ENCODE measurements around the gene TET2.

Gene TET2

DNA sequence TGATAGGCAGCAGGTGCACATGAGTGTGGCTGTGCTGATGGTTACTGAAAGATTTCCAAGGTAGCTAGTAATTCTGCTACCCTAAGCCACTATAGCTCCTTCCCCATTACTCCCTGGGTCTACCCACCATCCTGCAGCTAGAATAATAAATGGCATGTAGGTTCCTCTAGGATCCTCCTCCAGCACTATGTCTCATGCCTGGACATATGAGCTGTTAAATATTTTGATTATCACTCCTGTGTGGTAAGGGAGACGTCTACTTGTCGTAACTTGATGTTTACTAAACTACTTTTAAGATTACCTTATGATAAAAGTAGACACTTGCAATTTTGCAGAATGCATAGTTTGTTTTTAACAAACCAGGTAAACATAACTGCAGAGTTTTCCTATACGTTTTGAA lies 35.5 kb downstream of the TET2 start:
- DNase-seq (ENCODE audit: low read depth in 1 of 2, low spot score in 1 of 2): no peak

DNA sequence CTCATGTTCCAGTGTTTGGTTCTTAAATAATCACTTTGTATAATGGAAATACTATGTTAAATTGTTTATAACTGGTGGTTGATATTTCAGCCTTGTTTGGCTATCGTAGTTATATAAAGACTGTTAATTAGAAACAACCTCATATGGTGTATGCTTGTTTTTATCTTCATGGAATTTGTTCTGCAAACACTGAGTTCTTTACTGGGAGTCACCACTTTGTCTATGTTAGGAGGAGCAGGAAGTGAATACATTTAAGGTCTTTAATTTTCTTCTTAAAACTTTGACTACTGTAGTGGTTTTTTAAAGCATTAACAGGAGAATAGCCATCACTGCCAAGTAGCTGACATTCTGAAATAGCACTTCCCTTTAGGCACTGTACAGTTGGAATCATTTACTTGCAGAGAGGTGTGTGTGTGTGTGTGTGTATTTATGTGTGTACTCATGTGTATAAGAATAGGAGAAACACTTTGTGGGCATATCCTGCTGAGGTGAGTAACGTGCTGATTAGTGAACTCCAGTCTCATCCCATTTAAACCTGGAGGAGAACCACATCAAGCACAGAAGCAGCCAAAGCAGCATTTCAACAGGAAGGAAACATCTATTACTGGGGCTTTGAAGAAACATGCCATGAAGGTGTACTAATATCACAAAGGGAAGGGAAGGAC lies 37.8 kb downstream of the TET2 start:
- no peak for DNase-seq (ENCODE audit: low read depth in 1 of 2, low spot score in 1 of 2)

DNA sequence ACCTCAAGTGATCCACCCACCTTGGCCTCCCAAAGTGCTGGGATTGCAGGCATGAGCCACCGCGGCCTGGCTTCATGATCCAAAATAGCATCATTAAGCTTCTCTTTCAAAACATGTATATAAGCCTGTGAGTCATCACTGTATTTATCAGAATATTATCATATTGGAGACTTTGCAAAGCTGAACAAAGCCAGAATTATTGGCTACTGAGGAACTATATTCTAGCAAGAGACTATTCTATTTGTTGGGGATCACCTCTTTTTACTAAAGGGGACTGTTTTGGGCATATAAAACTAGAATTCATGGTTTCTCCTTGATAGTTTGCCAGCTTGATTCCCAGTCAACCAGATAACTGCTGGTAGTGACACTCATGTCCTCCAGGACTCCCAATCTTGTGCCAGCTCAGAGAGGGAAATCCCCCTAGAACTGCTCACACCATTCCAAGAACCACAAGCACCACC lies 40.1 kb downstream of the TET2 start:
- DNase-seq (ENCODE audit: low read depth in 1 of 2, low spot score in 1 of 2): no peak

DNA sequence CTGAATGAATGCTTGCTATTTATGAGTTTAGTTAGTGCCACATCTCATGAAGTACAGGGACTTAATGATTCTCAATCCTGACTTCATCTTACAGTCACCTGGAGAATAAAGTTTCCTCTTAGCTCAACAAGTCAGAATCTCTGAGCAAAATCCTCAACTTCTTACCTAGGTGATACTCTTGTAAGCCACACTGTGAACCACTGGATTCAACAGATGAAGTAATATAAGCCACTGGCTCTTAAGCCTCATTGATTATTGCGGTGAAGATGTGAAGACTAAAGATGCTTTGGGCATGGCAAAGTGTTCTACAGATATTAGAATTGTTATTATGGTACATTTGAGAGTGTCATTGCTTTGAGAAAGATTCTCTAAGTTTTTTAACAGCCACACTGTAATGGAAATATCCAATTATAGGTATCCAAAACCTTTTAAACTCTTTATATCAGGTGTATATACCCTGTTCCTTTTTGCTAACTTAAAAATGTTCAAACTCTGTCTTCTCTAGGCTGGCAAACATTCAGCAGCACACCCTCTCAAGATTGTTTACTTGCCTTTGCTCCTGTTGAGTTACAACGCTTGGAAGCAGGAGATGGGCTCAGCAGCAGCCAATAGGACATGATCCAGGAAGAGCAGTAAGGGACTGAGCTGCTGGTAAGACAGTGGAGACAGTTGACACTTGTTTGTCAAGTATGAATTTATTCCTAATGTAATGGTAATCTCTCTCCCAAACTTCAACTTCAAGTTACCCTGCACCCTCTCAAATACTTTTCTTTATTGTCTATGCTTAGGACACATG lies 43.4 kb downstream of the TET2 start:
- no peak for DNase-seq (ENCODE audit: low read depth in 1 of 2, low spot score in 1 of 2)

DNA sequence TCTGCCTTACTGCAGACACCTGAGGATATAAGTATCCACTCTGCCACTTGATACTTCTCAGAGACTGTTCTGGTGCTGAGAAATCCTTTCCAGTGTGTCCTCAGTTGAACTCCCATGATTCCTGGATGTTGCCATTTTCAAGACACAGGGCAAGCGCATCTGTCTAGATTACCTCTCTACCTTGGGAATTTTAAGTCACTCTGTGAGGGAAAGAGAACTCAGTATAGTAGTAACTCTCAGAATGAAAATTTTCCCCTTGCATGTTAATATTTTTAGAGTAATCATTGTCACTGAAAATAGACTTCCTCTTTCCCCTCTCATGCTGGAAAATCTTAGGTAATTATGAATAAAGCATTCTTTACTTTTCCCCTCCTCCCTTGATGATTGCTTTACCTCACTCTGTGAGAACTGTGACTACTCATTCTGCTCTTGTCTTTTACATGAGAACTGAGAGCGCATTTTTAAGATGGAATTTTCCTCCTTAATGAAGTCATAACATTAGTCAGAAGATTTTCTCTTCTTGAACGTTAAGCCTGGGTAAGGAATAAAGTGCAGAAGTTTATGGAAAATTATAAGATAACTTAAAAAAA lies 45.0 kb downstream of the TET2 start:
- DNase-seq (ENCODE audit: low read depth in 1 of 2, low spot score in 1 of 2): no peak

DNA sequence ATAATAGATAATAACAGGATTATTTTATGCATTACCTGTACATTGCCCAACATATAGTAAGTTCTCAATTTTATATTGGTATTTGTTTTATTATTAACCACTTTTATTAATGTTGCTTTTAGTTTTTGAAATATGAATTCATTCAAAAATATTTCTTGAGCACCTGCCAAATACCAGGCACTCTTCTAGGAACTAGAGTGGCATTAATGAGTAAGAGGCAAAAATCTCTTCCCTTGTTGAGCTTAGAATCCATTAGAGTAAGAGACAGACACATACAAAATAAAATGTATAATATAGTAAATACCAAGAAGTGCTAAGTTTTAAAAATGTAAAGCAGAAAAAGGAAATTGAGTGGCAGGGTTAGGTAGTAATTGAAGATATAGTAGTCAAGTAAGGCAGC lies 45.8 kb downstream of the TET2 start:
- DNase-seq (ENCODE audit: low read depth in 1 of 2, low spot score in 1 of 2): no peak

DNA sequence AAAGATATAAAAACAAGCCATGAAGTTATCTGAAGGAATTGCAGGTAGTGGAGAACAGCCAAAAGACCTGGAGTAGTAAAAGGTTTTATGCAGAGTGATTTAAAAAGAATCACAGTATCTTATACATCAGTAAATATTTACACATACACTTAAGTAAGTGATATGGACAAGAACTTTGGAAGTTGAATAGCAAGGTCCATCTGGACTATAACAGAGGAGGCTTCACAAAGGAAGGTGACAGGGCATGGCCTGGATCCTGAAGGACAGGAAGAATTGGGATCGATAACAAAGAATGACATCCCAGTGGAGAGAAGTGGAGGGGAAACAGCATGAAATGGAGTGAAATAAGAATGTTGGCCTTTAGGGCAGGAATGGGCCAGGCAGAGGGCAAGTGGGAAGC lies 46.2 kb downstream of the TET2 start:
- no peak for DNase-seq (ENCODE audit: low read depth in 1 of 2, low spot score in 1 of 2)

DNA sequence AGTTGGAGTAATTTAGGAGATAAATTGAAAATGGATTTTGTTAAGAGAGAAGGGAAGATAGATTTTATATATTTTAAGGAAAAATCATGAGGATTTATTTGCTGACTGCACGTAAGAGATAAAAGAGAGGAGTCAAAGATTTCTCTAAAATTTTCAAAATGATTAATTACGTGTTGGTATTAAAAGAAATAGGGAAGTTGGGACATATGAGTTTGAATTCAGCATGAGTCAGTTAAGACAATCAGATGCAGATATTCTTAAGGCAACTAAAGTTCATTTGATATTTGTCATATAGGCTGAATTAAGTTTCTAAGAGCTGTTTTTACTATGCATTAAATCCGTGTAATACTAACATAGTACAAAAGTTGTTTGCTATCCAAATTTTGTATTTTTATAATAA lies 46.9 kb downstream of the TET2 start:
- no peak for DNase-seq (ENCODE audit: low read depth in 1 of 2, low spot score in 1 of 2)

DNA sequence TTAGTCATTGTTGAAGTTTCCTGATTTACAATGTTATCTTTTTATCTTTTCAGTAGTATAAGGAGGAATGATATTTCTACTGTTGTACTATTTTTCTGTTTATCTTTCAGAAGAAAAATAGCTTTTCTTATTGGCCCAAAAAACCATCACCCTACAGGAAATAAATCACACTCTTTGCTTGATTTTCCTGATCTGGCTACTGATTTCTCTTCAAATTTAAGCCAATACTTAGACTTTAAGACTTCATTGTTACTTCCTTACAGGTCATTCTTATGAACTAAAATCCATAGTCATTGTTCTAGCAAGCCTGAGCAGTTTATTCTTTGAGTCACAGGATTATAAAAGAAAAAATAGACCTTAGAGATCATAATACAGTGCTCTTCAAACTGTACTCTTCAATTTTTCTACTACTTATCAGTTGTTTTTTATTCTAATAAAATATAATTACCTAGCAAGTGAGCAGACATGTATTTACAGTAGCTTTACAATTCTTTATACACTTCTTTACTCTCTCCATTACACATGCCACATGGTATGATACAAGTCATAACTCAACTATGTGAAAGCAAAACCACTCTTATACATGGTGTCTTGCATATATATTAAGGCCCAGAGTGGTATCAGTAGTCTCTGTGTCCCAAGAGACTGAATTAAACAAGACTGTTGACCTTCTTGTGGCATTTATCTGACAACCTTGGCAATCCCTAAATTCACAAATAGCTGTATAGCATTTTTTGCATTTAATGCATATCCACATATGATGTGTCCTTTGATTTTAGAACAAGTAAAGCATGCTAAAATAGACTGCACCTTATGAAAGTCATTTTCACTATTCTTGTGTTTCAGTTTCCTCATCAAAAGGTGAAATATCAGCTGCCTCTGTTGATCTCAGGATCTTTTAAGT lies 47.9 kb downstream of the TET2 start:
- no peak for DNase-seq (ENCODE audit: low read depth in 1 of 2, low spot score in 1 of 2)

DNA sequence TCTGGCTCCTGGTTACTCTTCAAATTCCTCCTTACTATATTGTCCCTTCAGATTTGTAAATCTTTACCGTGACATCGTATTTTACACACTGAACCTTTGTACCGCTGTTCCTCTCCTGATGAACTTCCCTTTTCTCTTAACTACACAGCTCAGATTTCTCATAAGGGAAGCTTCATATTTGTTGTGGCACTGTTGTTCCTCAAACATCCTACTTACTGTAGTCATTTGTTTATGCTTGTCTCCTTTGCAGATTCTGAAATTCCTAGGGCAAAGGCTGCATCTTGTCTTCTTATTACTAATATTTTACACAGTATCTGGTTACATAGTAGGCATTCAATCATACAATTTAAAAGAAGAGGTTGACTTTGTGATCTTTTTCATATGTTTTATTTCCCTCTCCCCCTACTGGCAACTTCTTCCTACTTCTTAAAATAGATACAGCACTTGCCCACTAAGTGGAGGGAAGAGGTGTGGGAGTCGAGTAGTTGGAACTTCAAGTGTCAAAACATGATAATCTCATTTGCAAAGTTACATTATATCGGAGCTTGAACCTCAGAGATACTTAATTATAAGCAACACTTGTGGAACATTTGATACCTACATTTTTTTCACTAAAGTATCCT lies 50.0 kb downstream of the TET2 start:
- DNase-seq (ENCODE audit: low read depth in 1 of 2, low spot score in 1 of 2): no peak

DNA sequence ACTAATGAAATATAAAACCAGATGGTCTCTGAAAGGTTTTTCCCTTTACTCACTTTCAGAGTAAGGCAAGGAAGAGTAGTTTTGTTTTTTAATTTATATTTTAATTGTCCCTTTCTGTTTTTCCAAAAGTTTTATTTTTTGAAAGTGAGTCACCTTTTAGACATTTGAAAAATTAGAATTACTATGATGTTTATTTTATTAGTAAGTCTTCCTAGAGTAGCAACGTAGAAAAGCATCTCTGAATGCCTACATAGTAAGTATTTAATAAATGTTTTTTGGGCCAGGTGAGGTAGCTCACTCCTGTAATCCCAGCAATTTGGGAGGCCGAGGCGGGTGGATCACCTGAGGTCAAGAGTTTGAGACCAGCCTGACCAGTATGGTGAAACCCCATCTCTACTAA lies 51.1 kb downstream of the TET2 start:
- DNase-seq (ENCODE audit: low read depth in 1 of 2, low spot score in 1 of 2): no peak

DNA sequence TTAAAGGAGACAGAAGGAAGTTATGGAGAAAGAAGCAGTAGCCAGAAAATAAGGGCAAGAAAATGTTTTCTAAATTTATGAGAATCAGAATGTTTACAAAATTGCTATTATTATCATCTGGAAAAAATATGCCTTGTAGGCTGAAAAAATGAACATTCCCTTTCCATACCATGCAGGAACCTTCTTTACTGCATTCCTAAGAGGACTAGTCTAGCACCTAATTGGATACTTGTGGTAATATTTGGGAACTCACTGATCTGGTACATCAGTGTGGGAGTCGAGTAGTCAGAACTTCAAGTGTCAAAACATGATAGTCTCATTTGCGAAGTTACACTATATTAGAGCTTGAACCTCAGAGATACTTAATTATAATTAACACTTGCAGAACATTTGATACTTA lies 51.9 kb downstream of the TET2 start:
- DNase-seq (ENCODE audit: low read depth in 1 of 2, low spot score in 1 of 2): no peak

DNA sequence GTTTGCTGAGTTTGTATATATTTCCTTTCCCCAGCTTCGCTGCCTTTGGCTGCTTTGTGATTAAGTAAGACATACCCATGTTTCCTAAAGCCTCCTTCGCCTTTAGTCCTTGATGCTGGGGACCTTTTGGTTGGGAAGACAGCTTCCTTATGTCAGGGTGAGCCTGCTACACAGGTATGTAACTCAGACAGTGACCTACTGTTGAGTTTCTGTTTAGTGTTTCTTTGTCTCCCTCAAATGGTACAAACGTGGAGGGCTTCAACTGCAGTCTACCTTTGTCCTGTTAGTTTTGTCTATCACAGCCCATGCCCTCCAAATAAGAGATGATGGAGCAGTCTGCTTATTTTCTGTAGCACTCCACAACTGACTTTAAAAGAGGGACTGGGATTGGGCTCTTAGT lies 59.5 kb downstream of the TET2 start:
- no peak for DNase-seq (ENCODE audit: low read depth in 1 of 2, low spot score in 1 of 2)

DNA sequence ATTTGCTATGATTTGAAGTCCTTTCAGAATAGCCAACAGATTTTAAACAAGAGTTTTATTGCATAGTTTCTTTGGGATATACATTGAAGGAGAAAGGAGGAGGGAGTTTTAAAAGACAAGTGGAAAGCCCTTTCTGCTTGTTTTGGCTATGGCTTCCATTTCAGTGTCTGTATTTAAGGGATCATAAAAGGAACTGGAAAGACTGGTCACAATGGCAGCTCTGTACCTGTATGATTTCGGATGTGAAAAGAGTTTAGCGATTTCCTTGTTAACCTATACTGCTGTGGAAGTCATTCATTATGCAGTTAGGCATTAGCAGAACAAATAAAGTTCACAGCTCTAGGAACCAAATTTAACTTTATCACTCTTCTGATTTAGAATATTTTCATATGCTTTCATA lies 60.7 kb downstream of the TET2 start:
- DNase-seq (ENCODE audit: low read depth in 1 of 2, low spot score in 1 of 2): no peak

DNA sequence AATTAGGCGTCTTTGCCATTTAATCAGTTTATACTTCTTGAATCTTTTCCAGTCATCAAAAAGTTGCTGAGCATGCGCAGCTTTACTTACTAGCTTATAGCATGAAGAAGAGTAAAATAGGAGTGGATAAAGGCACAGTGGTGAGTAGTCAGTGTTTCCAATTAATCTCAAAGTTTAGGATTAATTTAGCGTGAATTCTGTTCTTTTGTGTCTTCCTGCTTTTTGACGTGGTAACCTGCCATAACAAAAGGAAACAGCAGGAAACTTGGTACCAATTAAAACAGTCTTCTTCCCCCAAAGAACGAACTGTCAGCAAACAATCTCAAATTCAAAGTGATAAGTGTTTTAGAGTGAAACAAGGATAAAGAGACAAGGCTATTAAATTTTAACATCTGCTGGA lies 61.9 kb downstream of the TET2 start:
- no peak for DNase-seq (ENCODE audit: low read depth in 1 of 2, low spot score in 1 of 2)

DNA sequence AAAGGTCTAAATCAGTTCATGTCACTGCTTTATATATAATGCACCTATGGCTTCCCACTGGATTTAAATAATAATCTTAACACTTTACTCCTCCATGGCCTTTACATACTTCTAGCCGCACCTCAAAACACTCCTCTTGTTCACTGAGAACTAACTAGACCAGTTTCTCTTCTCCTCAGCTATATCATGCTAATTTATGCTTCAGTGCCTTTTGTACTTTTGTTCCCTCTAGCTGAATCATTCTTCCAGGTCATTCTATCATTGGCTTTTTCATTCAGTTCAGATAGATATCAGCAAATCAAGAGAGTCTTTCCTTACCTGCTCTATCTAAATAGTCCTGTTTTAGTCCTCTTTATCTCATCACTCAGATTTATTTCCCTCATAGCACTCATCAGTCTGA lies 64.2 kb downstream of the TET2 start:
- DNase-seq (ENCODE audit: low read depth in 1 of 2, low spot score in 1 of 2): no peak

DNA sequence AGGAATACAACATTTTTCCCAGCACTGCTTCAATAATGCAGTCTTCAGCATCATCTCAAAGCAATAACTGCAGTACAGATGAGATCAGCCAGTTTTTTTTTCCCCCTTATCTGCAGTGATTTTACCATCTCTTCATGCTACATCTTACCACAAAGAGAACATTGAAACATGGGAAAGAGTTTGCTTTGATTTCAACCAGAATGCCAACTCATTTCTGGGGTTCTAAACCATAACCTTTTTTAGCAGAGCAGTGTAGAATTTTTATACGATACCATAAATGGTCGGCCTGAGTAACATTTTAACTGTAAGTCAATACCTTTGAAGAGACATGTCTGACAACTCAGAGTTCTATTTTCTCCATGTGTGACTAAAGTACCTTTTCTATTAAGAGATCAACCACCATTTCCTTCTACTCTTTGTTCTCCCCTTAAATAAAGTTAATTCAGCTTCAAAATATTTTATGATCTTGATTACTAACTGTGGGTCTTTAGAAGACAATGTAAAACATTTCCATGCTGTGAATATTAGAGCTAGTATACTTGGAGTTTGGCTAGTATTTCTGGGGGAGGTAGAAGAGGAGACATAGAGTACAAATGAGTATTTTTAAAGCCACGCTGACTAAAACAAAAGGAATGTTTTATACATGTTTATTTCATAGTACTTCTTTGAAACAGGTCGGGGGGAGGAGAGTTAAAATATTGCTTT lies 69.1 kb downstream of the TET2 start:
- DNase-seq (ENCODE audit: low read depth in 1 of 2, low spot score in 1 of 2): no peak

DNA sequence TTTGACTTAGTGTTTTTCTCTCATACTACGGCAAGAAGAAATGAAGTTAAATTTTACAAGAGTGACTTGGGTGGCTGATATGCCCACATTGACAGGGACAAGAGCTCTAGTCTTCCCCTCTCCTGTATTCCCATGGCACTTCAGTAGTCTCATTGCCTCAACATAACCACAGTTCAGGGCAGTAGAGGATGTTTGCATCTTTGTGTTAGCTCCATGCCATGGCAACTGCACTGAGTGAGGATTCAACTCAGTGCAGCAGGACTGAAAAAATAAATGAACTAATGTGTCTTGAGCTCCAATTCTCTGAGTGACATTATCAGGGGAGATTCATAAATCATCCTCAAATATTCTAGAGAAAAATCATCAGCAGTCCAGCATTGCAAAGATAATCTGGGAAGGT lies 78.8 kb downstream of the TET2 start:
- DNase-seq (ENCODE audit: low read depth in 1 of 2, low spot score in 1 of 2): no peak

DNA sequence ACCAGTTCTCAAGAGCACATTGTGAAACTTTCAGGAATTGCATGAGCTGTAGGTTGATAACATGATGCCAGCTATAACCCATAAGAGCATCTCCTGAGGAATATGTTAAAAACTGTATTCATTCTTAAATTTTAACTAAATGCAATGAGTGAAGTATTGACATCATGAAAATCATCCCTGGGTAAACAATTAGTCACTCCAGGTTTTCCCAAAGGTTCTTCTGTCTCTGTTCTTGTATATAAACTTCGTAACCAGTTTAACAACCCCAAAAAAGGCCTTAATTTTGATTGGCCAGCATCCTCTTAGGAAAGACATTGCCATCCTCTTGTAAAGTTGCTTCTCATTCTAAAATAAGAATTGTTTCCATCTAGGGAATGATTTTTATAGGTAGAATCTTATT lies 80.4 kb downstream of the TET2 start:
- no peak for DNase-seq (ENCODE audit: low read depth in 1 of 2, low spot score in 1 of 2)

DNA sequence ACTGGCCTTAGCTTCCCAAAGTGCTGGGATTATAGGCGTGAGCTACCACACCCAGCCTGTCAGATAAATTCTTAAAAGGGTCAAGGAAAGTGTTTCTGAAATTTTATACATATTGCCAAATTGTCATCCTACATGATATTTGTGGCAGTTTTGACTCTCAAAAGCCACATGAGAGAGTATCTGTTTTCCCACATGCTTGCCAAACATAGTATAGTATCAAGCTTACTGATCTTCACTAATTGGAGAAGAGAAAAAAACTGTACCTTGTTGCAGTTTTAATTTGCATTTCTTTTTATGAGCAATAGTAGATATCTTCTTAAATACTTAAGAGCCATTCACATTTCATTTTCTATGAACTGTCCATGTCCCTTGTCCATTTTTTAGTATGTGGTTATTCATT lies 83.6 kb downstream of the TET2 start:
- DNase-seq (ENCODE audit: low read depth in 1 of 2, low spot score in 1 of 2): no peak

Measured in activated T-helper 1 cell treated with anti-CD3 and anti-CD28 coated beads, Interleukin-2, amount 50 U/mL, for 16 hours (primary cell).